ENCODE measurements around the gene PTPRR. TPM values are rescaled to one million over a fixed set of nuclear protein-coding genes. Genes with fewer than 3 reads are reported as not detected.

Gene PTPRR
- total and polyA plus RNA-seq, 4 donors = 0.17 to 1.5 (median 0.61) TPM

- Histone ChIP-seq H3K36me3 (ENCODE audit: control insufficient read depth in 4 of 4, insufficient read depth in 4 of 4, low read length in 4 of 4) (peaks cover 0 to 1% (median 0%) of the 10 kb centered on the region in 4 donors), H3K27me3 (ENCODE audit: control insufficient read depth in 3 of 3, insufficient read depth in 3 of 3, low read length in 2 of 3) (no peaks in the 10 kb centered on the region), H3K4me3 (no peak overlapping the region), H3K27ac (ENCODE audit: low read depth in 1 of 2, low read length in 1 of 2) (no peak overlapping the region), H3K4me1 (ENCODE audit: control insufficient read depth in 5 of 5, insufficient read depth in 5 of 5, low read length in 5 of 5) (peaks cover 0 to 1% (median 0%) of the 10 kb centered on the region in 5 donors), H3K9ac (ENCODE audit: insufficient read depth in 1 of 2, low read length in 2 of 2) (no peak overlapping the region), H3K9me3 (ENCODE audit: control insufficient read depth in 4 of 4, insufficient read depth in 3 of 4, low read length in 3 of 4) (no peaks in the 10 kb centered on the region)
- 63 to 67% methylated on average over 4 of the region's 4 CpGs for WGBS, 2 donors
- ATAC-seq (ENCODE audit: insufficient read depth, low FRiP score) (no peak), DNase-seq (no peak)
- TF ChIP-seq CTCF (IDR thresholded peaks at IDR 0.05; ENCODE audit: control extremely low read depth, extremely low read depth) = no peak
Measured at GRCh38 chr12:70590549-70591226, 329.9 kb downstream of the PTPRR start.

- WGBS, 2 donors = 29 to 31% methylated on average over 6 of the region's 6 CpGs
- ATAC-seq (ENCODE audit: insufficient read depth, low FRiP score) = peak; percentile 83
Measured at GRCh38 chr12:70590051-70590450, 330.5 kb downstream of the PTPRR start.

More at GRCh38 chr12:70590051-70590450, 330.5 kb downstream of the PTPRR start:
- H3K27ac ChIP-seq (ENCODE audit: low read depth in 1 of 2, low read length in 1 of 2) = no peak overlapping the region
- peak; percentile 63 to 79 (median 69) for DNase-seq
- H3K9me3 ChIP-seq (ENCODE audit: control insufficient read depth in 4 of 4, insufficient read depth in 3 of 4, low read length in 3 of 4) = peaks cover 0 to under 1% (median 0%) of the 10 kb centered on the region in 4 donors
- TF ChIP-seq CTCF (IDR thresholded peaks at IDR 0.05; ENCODE audit: control extremely low read depth, extremely low read depth) = peak; percentile 70
- no peak overlapping the region for H3K4me3 ChIP-seq
- H3K4me1 ChIP-seq (ENCODE audit: control insufficient read depth in 5 of 5, insufficient read depth in 5 of 5, low read length in 5 of 5) = peaks cover 0 to 1% (median 0%) of the 10 kb centered on the region in 5 donors
- H3K36me3 ChIP-seq (ENCODE audit: control insufficient read depth in 4 of 4, insufficient read depth in 4 of 4, low read length in 4 of 4) = peaks cover 0 to 1% (median 0%) of the 10 kb centered on the region in 4 donors
- H3K27me3 ChIP-seq (ENCODE audit: control insufficient read depth in 3 of 3, insufficient read depth in 3 of 3, low read length in 2 of 3) = no peaks in the 10 kb centered on the region
- no peak overlapping the region for H3K9ac ChIP-seq (ENCODE audit: insufficient read depth in 1 of 2, low read length in 2 of 2)

Small RNA genes lying within 50 kb of the gene (small RNA-seq; reads per million reads assigned to genes)
- not detected for gene RF00019 (ENCODE audit: low replicate concordance)

Other genes with a start within 250 kb of the PTPRR start
- 10 to 100 TPM in 1 of 2 donors, 1 to 10 TPM in 1; 7.1 to 11.8 TPM for gene TSPAN8, start 237.3 kb upstream of the PTPRR start, total RNA-seq
- 10 to 100 TPM in 1 of 2 donors, 1 to 10 TPM in 1; 5.0 to 18.6 TPM for gene TSPAN8, start 237.3 kb upstream of the PTPRR start, polyA plus RNA-seq

Measured in lung (tissue), 13 donors.